Testis (tissue), 3 donors: ENCODE results near the gene PLA2G2C. TPM values are rescaled to one million over a fixed set of nuclear protein-coding genes. Genes with fewer than 3 reads are reported as not detected.

Experiments used
- DNase-seq: peaks from one replicate; pipeline ENCODE4 v3.0.0-alpha.2; 2019
- H3K27ac ChIP-seq, 2 donors: fragments of 200-600 bp; sonication (generic); one replicate each; pipeline ENCODE4 v1.5.1; 2019
- H3K27me3 ChIP-seq: fragments of 200-600 bp; sonication (generic); one replicate; pipeline ENCODE4 v1.5.1; 2019
- H3K36me3 ChIP-seq: fragments of 200-600 bp; sonication (generic); one replicate; pipeline ENCODE4 v1.5.1; 2017; ENCODE audit warnings: low read depth; ENCODE audit errors: missing control alignments
- H3K4me1 ChIP-seq: fragments of 200-600 bp; sonication (generic); one replicate; pipeline ENCODE4 v1.5.1; 2019
- H3K4me3 ChIP-seq, 2 donors: fragments of 200-600 bp; sonication (generic); one replicate each; pipeline ENCODE4 v1.5.1; 2017 to 2019
- H3K9me3 ChIP-seq: fragments of 200-600 bp; sonication (generic); one replicate; pipeline ENCODE4 v1.5.1; 2017
- CTCF ChIP-seq, 3 experiments: fragments of 450-650 bp in 2 of 3; fragments of 200-600 bp in 1 of 3; sonication (generic) in 1 of 3; IDR thresholded peaks; one replicate each; pipeline ENCODE4 v1.5.1; 2016 to 2019; ENCODE audit warnings: antibody characterized with exemption in 3 of 3, mild to moderate bottlenecking in 2 of 3, moderate library complexity in 1 of 3
- POLR2A ChIP-seq: fragments of 450-650 bp; IDR thresholded peaks from one replicate; pipeline ENCODE4 v1.6.1; 2017; ENCODE audit warnings: antibody characterized with exemption, mild to moderate bottlenecking, moderate library complexity
- WGBS, 2 donors: methylation state at CpG; one replicate each; pipeline ENCODE4 v1.1.5; 2018; 5-methylcytosine and 5-hydroxymethylcytosine counted together
- intact Hi-C: fragments of 100-400 bp; cut with DNase I; formaldehyde crosslinking; loops from one replicate; pipeline ENCODE4 v1.15.1; 2023; ENCODE audit warnings: low total_unique reads
- polyA plus RNA-seq: library from polyadenylated mRNA; stranded (reverse); fragments of 350-450 nt; fragmentation: Illumina TruSeq; extraction: RNeasy Lipid Tissue Mini Kit (QIAGEN cat#74804); gene quantifications from one replicate; pipeline ENCODE4 v1.2.3, GENCODE V29; 2014; ENCODE audit warnings: low read depth, low replicate concordance; ENCODE audit not compliant: insufficient read depth
- total RNA-seq, 2 donors: library from RNA; depleted of rRNA; stranded (reverse); fragments of >200 nt; gene quantifications; one replicate each; pipeline ENCODE4 v1.2.3, GENCODE V29; 2016

The PLA2G2C gene
- total and polyA plus RNA-seq, 3 donors from 2014 or later, result 0.31 to 1.1 (median 0.47) TPM

GRCh38 chr1:20141001-20141400 is 45.3 kb downstream of the PLA2G2C start:
- intact Hi-C loops, result loop anchor here (10.0 kb wide), 1 partner anchor 226 kb away; no protein-coding TSS in a partner anchor
- Histone ChIP-seq H3K9me3 (no peaks in the 10 kb centered on the region), H3K4me1 (peaks cover 5% of the 10 kb centered on the region), H3K27me3 (no peaks in the 10 kb centered on the region), H3K36me3 (no peaks in the 10 kb centered on the region), H3K4me3 (no peak overlapping the region), H3K27ac (no peak overlapping the region)
- TF ChIP-seq CTCF (IDR thresholded peaks at IDR 0.05), result no peak
- TF ChIP-seq POLR2A, result no peak
- DNase-seq, result no peak
- WGBS, 2 donors, result 80 to 84% methylated on average over 9 of the region's 9 CpGs

- Histone ChIP-seq H3K4me1 (peaks cover 5% of the 10 kb centered on the region), H3K36me3 (no peaks in the 10 kb centered on the region), H3K27me3 (no peaks in the 10 kb centered on the region), H3K4me3 (no peak overlapping the region), H3K27ac (no peak overlapping the region), H3K9me3 (no peaks in the 10 kb centered on the region)
- intact Hi-C loops, result loop anchor here (10.0 kb wide), 1 partner anchor 225 kb away; no protein-coding TSS in a partner anchor
- DNase-seq, result no peak
- TF ChIP-seq CTCF (IDR thresholded peaks at IDR 0.05) (no peak), POLR2A (no peak)
- WGBS, 2 donors, result 83 to 86% methylated on average over 13 of the region's 13 CpGs
These were observed 46.3 kb downstream of the PLA2G2C start for GRCh38 chr1:20139776-20140612.

GRCh38 chr1:20138961-20139550 is 47.3 kb downstream of the PLA2G2C start, which contains the start of gene PLA2G2F:
Gene PLA2G2F, plus strand, starts transcription at chr1:20139323. Its CDS starts 105 bp downstream, at chr1:20139428.
- DNase-seq, result no peak
- peaks cover 5% of the 10 kb centered on the region for H3K4me1 ChIP-seq
- 94 to 98% methylated on average over 5 to 9 of the region's 9 CpGs for WGBS, 2 donors
- no peak within 1 kb of the TSS for H3K27ac ChIP-seq
- intact Hi-C loops, result no loop called here
- H3K4me3 ChIP-seq, result no peak within 1 kb of the TSS
- no peaks in the 10 kb centered on the region for H3K9me3 ChIP-seq
- H3K27me3 ChIP-seq, result no peaks in the 10 kb centered on the region
- TF ChIP-seq POLR2A (no peak), CTCF (IDR thresholded peaks at IDR 0.05) (no peak)
- H3K36me3 ChIP-seq, result no peaks in the 10 kb centered on the region

- H3K4me1 ChIP-seq, result no peaks in the 10 kb centered on the region
- H3K27ac ChIP-seq, result no peak overlapping the region
- H3K27me3 ChIP-seq, result no peaks in the 10 kb centered on the region
- no peaks in the 10 kb centered on the region for H3K9me3 ChIP-seq
- intact Hi-C loops, result no loop called here
- no peaks in the 10 kb centered on the region for H3K36me3 ChIP-seq
- DNase-seq, result no peak
- TF ChIP-seq CTCF (IDR thresholded peaks at IDR 0.05) (no peak), POLR2A (no peak)
- H3K4me3 ChIP-seq, result no peak overlapping the region
- 96 to 98% methylated on average over 6 of the region's 6 CpGs for WGBS, 2 donors
These were observed 48.0 kb downstream of the PLA2G2C start for GRCh38 chr1:20138346-20138745.
